HK-2 (cell line): ENCODE measurements around the gene RND3.

Source experiments
- DNase-seq: peaks from one replicate; pipeline ENCODE4 v3.0.0-alpha.2; 2018; ENCODE audit not compliant: unreplicated experiment

Gene RND3, protein sequence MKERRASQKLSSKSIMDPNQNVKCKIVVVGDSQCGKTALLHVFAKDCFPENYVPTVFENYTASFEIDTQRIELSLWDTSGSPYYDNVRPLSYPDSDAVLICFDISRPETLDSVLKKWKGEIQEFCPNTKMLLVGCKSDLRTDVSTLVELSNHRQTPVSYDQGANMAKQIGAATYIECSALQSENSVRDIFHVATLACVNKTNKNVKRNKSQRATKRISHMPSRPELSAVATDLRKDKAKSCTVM

GRCh38 chr2:150487537-150488429 lies at the start of gene RND3:
Gene RND3, minus strand, starts transcription at chr2:150487667. Its CDS starts 250 bp downstream, at chr2:150487417.
- peak; percentile 97 for DNase-seq

DNA sequence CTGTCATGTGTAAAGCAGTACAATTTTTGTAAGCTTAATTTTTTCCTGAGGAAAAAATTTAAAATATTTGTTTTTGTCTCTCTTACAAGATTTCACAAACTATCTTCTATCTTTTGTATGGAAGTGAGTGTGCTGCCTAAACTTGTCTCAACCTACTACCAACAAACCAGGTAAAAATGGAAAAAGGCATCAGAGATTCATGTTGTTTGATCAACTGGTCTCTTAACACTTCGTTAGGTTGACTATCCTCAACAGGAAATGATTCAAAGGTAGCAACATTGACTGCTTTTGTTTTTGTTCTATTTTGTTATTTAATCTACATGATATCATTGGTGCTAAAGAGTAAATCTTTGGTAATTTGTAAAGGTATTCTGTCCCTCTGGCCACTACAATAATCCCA lies 47.7 kb upstream of the RND3 start:
- no peak for DNase-seq

DNA sequence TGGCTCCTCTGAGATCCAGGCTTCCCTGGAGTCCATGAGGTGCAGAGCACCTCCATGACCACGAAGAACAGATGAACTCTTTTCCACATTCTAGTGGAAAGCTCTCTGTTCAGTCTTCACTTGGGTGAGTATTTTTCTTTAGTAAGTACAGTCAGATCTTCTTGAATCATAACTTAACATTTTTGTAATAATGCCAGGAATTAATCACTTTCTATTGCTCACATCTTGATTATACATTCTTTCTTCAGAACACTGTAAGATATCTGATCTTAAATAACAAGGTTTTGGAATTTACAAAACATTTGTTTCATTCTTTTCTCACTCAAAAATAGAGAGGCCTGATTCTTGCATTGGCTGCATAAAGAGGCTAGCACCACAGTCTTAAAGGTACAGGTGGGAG lies 45.4 kb upstream of the RND3 start:
- no peak for DNase-seq

DNA sequence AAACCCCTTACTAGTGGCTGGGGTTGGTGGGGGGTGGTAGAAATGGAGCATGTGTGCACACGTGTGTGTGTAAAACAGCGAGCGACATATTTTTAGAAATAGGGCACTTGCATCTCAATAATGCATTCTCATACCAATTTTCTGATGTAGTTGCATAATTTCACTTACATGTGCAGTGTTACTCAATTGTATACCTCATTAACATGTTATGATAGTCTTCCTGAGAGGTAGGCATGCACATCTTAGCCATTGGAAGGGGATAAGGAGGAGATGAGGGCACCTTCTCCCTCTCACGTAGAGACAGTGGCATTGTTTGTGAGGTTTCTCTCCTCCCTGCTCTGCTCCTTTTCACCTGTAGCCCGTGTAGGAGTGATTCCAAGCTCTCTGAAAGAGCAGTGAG lies 44.6 kb upstream of the RND3 start:
- no peak for DNase-seq

DNA sequence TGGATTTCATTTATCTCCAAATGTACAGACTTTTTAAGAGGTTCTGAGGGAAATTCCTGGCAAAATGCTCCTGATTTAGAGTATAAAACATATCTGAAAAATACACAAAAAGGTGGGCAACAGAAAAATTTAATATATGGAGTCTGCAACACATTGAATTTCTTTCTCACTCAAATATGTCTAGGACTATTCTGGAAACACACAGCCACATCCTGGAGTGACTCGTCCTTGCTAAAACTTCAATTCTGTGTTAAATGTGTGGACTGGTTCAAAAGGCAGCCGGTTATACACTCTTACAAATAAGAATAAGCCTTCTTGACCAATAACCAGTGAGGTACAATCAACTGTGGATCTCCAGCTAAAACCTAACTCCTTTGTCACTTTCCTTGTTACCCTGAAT lies 44.1 kb upstream of the RND3 start:
- no peak for DNase-seq

- DNase-seq, result no peak
Measured at GRCh38 chr2:150530168-150530567, 42.7 kb upstream of the RND3 start.

GRCh38 chr2:150528861-150529801 lies 41.7 kb upstream of the RND3 start:
- no peak for DNase-seq

DNA sequence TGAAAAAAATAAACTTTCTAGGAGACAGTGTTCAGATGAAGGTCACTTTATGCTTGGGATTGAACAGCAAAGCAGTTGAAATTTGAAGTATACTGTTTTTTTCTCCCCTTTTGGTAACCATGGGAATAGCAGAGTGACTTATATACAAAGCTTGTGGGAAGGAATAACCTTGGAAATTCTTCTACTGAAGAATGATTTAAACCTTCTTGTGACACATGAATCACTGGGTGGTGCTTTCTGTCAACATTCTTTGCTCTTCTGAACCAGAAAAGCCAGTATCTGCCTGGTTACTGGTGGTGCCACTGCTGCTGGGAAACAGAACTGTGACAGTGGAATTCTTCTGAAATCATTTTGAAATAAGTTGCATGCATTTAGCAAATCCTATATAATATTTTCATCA lies 39.4 kb upstream of the RND3 start:
- peak; percentile 30 for DNase-seq

GRCh38 chr2:150526006-150526405 lies 38.5 kb upstream of the RND3 start:
- no peak for DNase-seq

GRCh38 chr2:150522269-150522668 lies 34.8 kb upstream of the RND3 start:
- DNase-seq, result no peak

GRCh38 chr2:150520887-150521664 lies 33.6 kb upstream of the RND3 start:
- peak; percentile 25 for DNase-seq

DNA sequence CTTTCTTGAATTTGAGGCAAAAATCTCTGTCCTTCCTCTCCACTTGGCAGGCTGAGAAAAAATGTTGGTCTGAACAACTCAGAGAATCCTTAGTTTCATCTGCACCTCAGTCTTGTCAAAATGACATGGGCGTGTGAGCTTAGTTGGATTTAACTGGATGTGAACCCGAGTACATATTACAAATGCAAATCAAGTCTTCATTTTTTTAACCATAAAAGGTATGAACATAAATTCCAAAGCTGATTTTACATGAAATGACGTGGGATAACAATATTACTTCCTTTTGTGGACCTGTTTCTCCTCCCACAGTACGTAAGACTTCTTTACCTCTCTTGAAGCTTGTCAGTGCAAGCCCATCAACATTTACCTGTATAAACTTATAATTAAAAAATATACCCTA lies 32.6 kb upstream of the RND3 start:
- DNase-seq, result no peak

DNA sequence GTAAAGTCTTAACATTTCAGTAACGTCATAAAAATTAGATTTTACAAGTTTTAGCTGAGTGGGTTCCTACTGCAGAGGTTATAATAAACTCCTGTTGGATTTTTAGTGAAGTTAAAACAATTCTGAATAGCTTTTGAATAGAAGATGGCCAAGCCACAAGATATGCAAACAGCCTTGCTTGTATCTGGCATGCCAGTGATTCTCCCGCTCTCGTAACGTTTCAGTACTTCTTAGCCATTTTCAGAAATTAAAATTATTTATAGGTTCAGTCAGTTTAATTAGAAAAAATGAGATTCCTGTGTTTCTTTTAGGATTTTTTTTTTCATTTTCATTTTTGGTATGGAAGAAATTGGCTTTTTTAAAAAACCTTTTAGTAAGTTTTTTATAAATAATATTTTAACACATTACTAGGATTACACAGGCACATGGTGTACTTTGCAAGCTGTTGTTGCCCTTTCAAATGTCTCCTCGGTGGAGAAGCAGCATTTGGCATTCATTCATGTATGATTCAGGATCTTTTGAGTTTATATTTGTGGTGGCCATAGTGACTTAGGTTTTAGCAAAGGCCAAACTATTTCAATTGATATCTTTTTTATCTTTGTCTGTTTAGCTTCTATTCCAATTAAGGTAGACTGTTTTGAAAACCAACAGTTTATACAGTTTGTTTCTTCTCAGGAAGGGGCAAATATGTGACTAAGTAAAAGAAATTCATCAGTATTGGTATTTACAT lies 30.6 kb upstream of the RND3 start:
- no peak for DNase-seq

GRCh38 chr2:150513647-150514046 lies 26.2 kb upstream of the RND3 start:
- DNase-seq, result no peak

DNA sequence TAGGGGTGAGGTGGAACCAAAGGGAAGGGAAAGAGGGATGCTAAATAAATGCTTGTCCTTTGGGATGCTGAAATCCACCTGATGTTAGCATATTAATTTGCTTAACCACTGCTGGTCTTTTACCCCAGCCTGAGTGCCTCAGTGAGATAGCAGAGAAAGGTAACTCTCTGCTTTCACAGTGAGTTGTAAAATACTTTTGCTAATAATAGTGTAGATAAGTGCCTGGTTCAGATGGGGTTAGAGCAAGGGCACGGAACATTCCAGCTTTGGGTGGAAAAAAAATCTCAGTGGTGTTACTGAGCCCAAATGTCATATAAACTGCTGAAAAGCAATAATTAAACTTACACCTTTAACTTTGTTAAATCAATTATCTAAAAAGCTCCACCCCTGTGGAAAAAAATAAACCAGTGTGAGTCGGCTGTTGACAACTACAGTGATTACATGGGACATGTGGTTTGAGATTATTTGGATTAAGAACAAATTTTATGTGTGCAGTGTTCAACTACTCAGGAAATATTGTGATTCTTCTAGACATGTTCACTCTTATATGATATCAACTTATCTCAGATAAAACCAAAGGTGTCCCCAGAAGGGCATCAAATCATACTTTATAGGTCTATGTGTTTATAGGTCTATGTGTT lies 21.1 kb upstream of the RND3 start:
- DNase-seq, result no peak

DNA sequence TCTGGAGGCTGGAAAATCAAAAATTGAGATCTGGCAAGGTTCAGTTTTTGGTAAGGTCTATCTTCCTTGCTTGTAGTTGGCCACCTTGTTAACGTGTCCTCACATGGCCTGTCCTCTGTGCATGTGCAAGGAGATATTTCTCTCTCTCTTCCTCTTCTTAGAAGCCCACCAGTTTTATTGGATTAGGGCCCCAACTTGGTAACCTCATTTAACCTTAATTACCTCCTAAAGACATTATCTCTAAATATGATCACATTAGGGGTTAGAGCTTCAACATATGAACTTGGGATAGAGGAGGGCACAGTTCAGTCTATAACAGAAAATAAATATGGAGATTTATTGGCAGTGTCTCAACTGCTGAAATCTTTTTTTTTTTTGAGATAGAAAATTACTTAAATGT lies 19.6 kb upstream of the RND3 start:
- no peak for DNase-seq

DNA sequence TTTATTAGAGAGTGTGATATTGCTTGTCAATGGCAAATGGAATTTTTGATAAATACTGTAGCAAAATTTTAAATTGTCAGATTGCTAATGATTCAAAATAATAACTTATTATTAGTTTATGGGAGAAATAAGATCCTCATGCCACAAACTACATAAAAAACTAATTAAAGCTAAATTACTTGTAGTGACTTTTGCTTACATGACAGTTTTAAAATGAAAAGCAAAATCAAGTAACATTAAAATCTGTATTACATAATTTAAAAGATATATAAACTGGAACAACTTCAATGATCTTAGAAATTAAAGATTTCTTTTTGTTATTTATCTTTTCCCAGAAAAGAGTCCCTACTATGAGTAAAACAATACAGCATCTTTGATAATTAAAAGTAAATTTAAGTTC lies 17.7 kb upstream of the RND3 start:
- no peak for DNase-seq

DNA sequence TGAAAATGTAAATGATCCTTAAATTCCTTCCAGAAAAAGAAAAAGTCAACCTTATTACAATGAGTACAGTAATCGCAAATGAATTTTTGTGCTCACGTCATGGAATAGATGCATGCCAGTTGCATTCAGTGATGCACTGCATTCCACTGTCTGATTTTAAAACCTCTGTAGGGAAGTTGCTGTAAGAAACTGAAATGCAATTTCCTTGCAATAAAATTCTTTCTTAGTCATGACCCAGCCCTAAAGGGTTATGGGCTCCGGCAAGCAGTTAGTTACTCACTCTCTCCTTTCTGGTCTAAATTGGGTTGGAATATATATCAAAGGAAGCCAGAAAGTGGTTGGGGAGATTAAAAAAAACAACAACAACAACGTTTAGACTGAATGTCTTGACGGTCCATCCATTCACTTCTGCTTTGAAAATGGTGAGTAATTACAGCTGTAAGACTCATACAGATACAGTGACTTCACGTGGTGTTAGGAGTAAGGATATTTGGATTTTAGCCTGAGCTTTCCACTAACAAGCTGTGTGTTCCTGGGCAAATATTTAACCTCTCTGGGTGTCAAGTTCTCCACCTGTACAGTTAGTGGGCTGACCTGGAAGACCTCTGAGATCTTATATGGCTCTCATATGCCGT lies 8.6 kb upstream of the RND3 start:
- no peak for DNase-seq

DNA sequence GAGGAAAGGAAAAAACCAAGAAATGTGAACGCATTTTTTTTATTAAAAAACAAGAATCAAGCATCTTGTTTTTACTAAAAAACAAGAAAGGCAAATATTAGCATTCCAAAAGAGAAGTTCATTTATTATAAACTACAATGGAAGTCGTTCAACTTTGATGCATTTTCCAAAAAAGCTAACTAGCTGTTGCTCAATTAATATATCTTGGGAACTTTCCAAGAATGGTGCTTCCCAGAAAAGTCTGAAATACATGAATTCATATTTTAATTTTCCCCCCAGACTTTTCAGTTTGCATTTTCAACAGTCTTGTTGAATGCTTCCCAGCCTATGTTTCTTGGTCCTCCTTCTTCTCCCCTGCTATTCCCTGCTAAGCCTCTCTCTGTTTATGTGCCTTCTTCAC lies 7.5 kb upstream of the RND3 start:
- no peak for DNase-seq
